Left hindlimb (tissue), 1 donor: ENCODE measurements around the gene C22orf39.
A peak's percentile ranks its signal among the peaks of the same experiment; 100 is the strongest.
"Not testable (repeated sequence)": the region's sequence is repeated elsewhere in the genome, so short reads cannot be mapped to it uniquely, and the experiment has no call there.

Experiments
- DNase-seq: peaks from one replicate; pipeline ENCODE4 v3.0.0-alpha.2; 2018

C22orf39 gene

GRCh38 chr22:19450363-19451175 lies 3.1 kb upstream of the C22orf39 start:
- DNase-seq: no peak

GRCh38 chr22:19449422-19449767 lies 1.9 kb upstream of the C22orf39 start:
- no peak for DNase-seq

GRCh38 chr22:19448739-19449421 lies 1.4 kb upstream of the C22orf39 start:
- DNase-seq: no peak

- peak; percentile 62 for DNase-seq
Measured at GRCh38 chr22:19448076-19448607, 631 bp upstream of the C22orf39 start.

GRCh38 chr22:19446603-19447329 lies 745 bp downstream of the C22orf39 start:
- no peak for DNase-seq

GRCh38 chr22:19445279-19445982 lies 2.1 kb downstream of the C22orf39 start:
- DNase-seq: not testable (repeated sequence)

- DNase-seq: no peak
Measured at GRCh38 chr22:19443544-19444211, 3.8 kb downstream of the C22orf39 start.

- no peak for DNase-seq
Measured at GRCh38 chr22:19442166-19442565, 5.3 kb downstream of the C22orf39 start.

GRCh38 chr22:19440411-19441195 lies 6.9 kb downstream of the C22orf39 start:
- DNase-seq: no peak

GRCh38 chr22:19438298-19438697 lies 9.2 kb downstream of the C22orf39 start:
- DNase-seq: no peak

GRCh38 chr22:19436444-19437161 lies 10.9 kb downstream of the C22orf39 start:
- DNase-seq: not testable (repeated sequence)

- no peak for DNase-seq
Measured at GRCh38 chr22:19434829-19435580, 12.5 kb downstream of the C22orf39 start.

GRCh38 chr22:19434401-19434800 lies 13.1 kb downstream of the C22orf39 start:
- DNase-seq: no peak

GRCh38 chr22:19432133-19432851 lies 15.2 kb downstream of the C22orf39 start, which contains the start of gene MRPL40:
Gene MRPL40, plus strand, starts transcription at chr22:19432545. Its CDS starts 10 bp downstream, at chr22:19432555.
- peak; percentile 96 for DNase-seq

- peak; percentile 88 for DNase-seq
Measured at GRCh38 chr22:19431649-19432132, 15.8 kb downstream of the C22orf39 start, which contains the start of gene HIRA. Gene HIRA, minus strand, starts transcription at chr22:19431733. Its CDS starts 257 bp downstream, at chr22:19431476.

GRCh38 chr22:19430890-19431541 lies 16.5 kb downstream of the C22orf39 start:
- peak; percentile 47 for DNase-seq

- DNase-seq: no peak
Measured at GRCh38 chr22:19429950-19430889, 17.3 kb downstream of the C22orf39 start.
